Testis (tissue), 3 donors: ENCODE data around the gene NAGS. TPM values are rescaled to one million over a fixed set of nuclear protein-coding genes. Genes with fewer than 3 reads are reported as not detected.
"Not testable (repeated sequence)": the region's sequence is repeated elsewhere in the genome, so short reads cannot be mapped to it uniquely, and the experiment has no call there.

ENCODE experiments used
- DNase-seq: peaks from one replicate; pipeline ENCODE4 v3.0.0-alpha.2; 2019
- H3K27ac ChIP-seq, 2 donors: fragments of 200-600 bp; sonication (generic); one replicate each; pipeline ENCODE4 v1.5.1; 2019
- H3K27me3 ChIP-seq: fragments of 200-600 bp; sonication (generic); one replicate; pipeline ENCODE4 v1.5.1; 2019
- H3K36me3 ChIP-seq: fragments of 200-600 bp; sonication (generic); one replicate; pipeline ENCODE4 v1.5.1; 2017; ENCODE audit warnings: low read depth; ENCODE audit errors: missing control alignments
- H3K4me1 ChIP-seq: fragments of 200-600 bp; sonication (generic); one replicate; pipeline ENCODE4 v1.5.1; 2019
- H3K4me3 ChIP-seq, 2 donors: fragments of 200-600 bp; sonication (generic); one replicate each; pipeline ENCODE4 v1.5.1; 2017 to 2019
- H3K9me3 ChIP-seq: fragments of 200-600 bp; sonication (generic); one replicate; pipeline ENCODE4 v1.5.1; 2017
- CTCF ChIP-seq, 3 experiments: fragments of 450-650 bp in 2 of 3; fragments of 200-600 bp in 1 of 3; sonication (generic) in 1 of 3; IDR thresholded peaks; one replicate each; pipeline ENCODE4 v1.5.1; 2016 to 2019; ENCODE audit warnings: antibody characterized with exemption in 3 of 3, mild to moderate bottlenecking in 2 of 3, moderate library complexity in 1 of 3
- POLR2A ChIP-seq: fragments of 450-650 bp; IDR thresholded peaks from one replicate; pipeline ENCODE4 v1.6.1; 2017; ENCODE audit warnings: antibody characterized with exemption, mild to moderate bottlenecking, moderate library complexity
- WGBS, 2 donors: methylation state at CpG; one replicate each; pipeline ENCODE4 v1.1.5; 2018; 5-methylcytosine and 5-hydroxymethylcytosine counted together
- intact Hi-C: fragments of 100-400 bp; cut with DNase I; formaldehyde crosslinking; loops from one replicate; pipeline ENCODE4 v1.15.1; 2023; ENCODE audit warnings: low total_unique reads
- polyA plus RNA-seq: library from polyadenylated mRNA; stranded (reverse); fragments of 350-450 nt; fragmentation: Illumina TruSeq; extraction: RNeasy Lipid Tissue Mini Kit (QIAGEN cat#74804); gene quantifications from one replicate; pipeline ENCODE4 v1.2.3, GENCODE V29; 2014; ENCODE audit warnings: low read depth, low replicate concordance; ENCODE audit not compliant: insufficient read depth
- total RNA-seq, 2 donors: library from RNA; depleted of rRNA; stranded (reverse); fragments of >200 nt; gene quantifications; one replicate each; pipeline ENCODE4 v1.2.3, GENCODE V29; 2016

NAGS gene
- total and polyA plus RNA-seq, 3 donors from 2014 or later, result 2.5 to 6.5 (median 3.1) TPM

- Histone ChIP-seq H3K36me3 (no peaks in the 10 kb centered on the region), H3K4me3 (no peak overlapping the region), H3K27me3 (no peaks in the 10 kb centered on the region), H3K27ac (no peak overlapping the region), H3K4me1 (peaks cover 18% of the 10 kb centered on the region), H3K9me3 (no peaks in the 10 kb centered on the region)
- DNase-seq, result no peak
- 57 to 79% methylated on average over 2 to 3 of the region's 3 CpGs for WGBS, 2 donors
- TF ChIP-seq CTCF (IDR thresholded peaks at IDR 0.05), result no peak
- intact Hi-C loops, result no loop called here
Observed at GRCh38 chr17:44012391-44012790, 8.0 kb downstream of the NAGS start.

- TF ChIP-seq POLR2A (no peak), CTCF (IDR thresholded peaks at IDR 0.05) (no peak)
- Histone ChIP-seq H3K27me3 (no peaks in the 10 kb centered on the region), H3K36me3 (no peaks in the 10 kb centered on the region), H3K27ac (no peak overlapping the region), H3K4me3 (no peak overlapping the region), H3K9me3 (no peaks in the 10 kb centered on the region), H3K4me1 (peaks cover 13% of the 10 kb centered on the region)
- no peak for DNase-seq
- 92 to 97% methylated on average over 14 of the region's 14 CpGs for WGBS, 2 donors
- intact Hi-C loops, result no loop called here
Observed at GRCh38 chr17:44012874-44013273, 8.5 kb downstream of the NAGS start.

- peak overlapping the region; percentile 49 to 73 for H3K27ac ChIP-seq
- no peaks in the 10 kb centered on the region for H3K36me3 ChIP-seq
- peak overlapping the region; percentile 60 to 88 for H3K4me3 ChIP-seq
- H3K9me3 ChIP-seq, result no peaks in the 10 kb centered on the region
- H3K27me3 ChIP-seq, result no peaks in the 10 kb centered on the region
- TF ChIP-seq POLR2A (no peak), CTCF (IDR thresholded peaks at IDR 0.05) (no peak)
- 7 to 17% methylated on average over 4 to 12 of the region's 12 CpGs for WGBS, 2 donors
- DNase-seq, result no peak
- intact Hi-C loops, result no loop called here
- peaks cover 9% of the 10 kb centered on the region for H3K4me1 ChIP-seq
Observed at GRCh38 chr17:44014133-44014436, 9.7 kb downstream of the NAGS start.

- 0 to 1% methylated on average over 25 to 43 of the region's 43 CpGs for WGBS, 2 donors
- intact Hi-C loops, result no loop called here
Observed at GRCh38 chr17:44014437-44015172, 10.2 kb downstream of the NAGS start, which contains the start of gene TMEM101. TSS of gene TMEM101 (minus strand) at chr17:44014963. CDS start at chr17:44014952, 11 bp downstream.

GRCh38 chr17:44021227-44021626, 16.8 kb downstream of the NAGS start:
- H3K27me3 ChIP-seq, H3K4me1 ChIP-seq, DNase-seq, H3K27ac ChIP-seq, H3K4me3 ChIP-seq, H3K9me3 ChIP-seq, H3K36me3 ChIP-seq, intact Hi-C loops: not testable (repeated sequence)
- WGBS, 2 donors, result 94 to 95% methylated on average over 7 of the region's 7 CpGs

More at GRCh38 chr17:44014437-44015172, 10.2 kb downstream of the NAGS start, which contains the start of gene TMEM101:
- TF ChIP-seq POLR2A (no peak), CTCF (IDR thresholded peaks at IDR 0.05) (no peak)
- H3K9me3 ChIP-seq, result no peaks in the 10 kb centered on the region
- H3K4me3 ChIP-seq, result peak within 1 kb of the TSS; percentile 60 to 88
- H3K27ac ChIP-seq, result peak within 1 kb of the TSS; percentile 49 to 73
- no peaks in the 10 kb centered on the region for H3K27me3 ChIP-seq
- no peaks in the 10 kb centered on the region for H3K36me3 ChIP-seq
- H3K4me1 ChIP-seq, result peaks cover 9% of the 10 kb centered on the region
- DNase-seq, result peak; percentile 95
